Measurements from ENCODE around the gene C2orf15.

GRCh38 chr2:99183025-99183424 lies 41.5 kb downstream of the C2orf15 start:
- TF ChIP-seq CTCF (IDR thresholded peaks at IDR 0.05) (no peak), POLR2A (IDR thresholded peaks at IDR 0.05) (no peak)
